HUDEP-2 (cell line): ENCODE results near the gene SLCO3A1.
"Not testable (repeated sequence)": the region's sequence is repeated elsewhere in the genome, so short reads cannot be mapped to it uniquely, and the experiment has no call there.

Experiments
- DNase-seq, 76 experiments: peaks; one replicate each; lab custom pipeline; 2025; ENCODE audit not compliant: unreplicated experiment in 76 of 76; lab: John Stamatoyannopoulos, UW

SLCO3A1 gene

DNA sequence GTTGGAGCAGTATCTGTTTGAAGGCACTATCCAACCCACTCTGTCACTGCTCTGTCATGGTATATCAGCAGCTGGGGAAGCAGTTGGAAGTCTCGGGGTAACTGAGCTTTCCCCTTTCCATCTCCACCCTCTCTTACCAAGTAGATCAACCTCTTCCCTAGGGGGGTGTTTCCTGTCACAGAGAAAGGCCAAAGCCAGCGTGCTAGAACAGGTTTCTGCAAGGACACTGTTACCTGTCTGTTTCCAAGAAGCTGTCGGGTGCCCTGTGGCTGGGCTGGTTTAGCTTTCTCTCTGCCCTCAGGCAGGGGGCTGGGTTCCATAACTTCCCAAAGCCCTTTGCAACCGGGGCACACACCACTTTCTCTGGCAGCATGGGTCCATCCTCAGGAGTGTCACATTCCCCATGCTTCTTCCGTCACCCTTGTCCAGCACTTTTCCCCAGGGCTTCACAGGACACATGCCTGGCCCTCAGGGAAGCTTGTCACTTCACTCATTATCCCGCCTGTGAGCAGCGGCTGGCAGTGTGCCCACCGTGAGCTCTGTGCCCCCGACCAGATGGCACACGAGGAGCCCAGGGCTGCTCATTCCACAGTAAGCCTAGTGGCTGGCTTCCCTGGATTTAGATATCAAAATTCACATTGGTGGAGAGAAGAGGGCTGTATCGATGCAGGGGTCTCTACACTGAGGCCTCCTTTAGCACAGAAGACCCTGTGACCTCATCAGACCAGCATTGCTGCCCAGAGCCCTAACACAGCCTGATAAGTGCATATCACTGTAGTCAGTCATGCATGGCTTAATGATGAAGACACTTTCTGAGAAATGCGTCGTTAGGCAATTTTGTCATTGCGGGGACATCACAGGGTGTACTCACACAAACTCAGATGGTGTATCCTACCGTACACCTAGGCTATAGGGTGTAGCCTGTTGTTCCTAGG, 205.8 kb downstream of the SLCO3A1 start:
- no peak for DNase-seq

DNA sequence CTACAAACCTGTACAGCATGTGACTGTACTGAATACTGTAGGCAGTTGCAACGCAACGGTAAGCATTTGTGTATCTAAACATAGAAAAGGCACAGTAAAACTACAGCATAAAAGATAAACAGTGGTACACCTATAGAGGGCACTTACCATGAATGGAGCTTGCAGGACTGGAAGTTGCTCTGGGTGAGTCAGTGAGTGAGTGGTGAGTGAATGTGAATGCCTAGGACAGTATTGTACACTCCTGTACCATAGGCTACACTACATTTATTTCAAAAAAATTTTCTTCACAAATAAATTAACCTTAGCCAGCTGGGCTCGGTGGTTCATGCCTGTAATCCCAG, 206.4 kb downstream of the SLCO3A1 start:
- not testable (repeated sequence) for DNase-seq

DNA sequence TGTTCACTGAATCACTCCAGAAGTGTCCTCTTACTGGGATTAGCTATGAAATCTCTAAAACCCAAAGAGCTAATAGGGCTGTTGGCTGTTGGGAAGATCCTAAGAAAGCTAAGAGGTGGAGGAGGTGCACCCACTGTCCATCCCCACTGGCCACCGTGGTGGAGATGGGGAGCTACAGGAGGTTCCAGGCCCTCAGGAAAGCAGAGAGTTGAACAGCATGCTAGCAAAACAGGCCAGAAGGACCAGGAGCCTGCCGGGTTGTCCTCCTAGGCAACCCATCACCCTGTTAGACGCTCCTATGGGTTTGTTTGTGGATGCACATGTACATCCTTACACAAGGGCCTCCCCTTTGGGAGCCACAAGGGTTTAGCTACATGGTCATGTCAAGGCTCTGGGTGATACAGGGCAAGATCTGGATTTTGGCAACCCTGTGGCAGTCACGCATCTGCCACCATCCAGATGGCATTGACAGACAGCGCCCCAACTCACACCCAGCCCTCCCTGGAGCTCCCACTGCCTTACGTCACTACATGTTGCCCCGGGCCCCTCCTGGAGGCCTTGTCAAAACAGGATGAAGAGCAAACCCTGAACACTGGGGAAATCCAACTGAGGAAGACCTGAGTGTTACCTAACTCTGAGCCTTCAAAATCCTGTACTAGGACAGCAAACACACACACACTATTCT, 208.1 kb downstream of the SLCO3A1 start:
- DNase-seq, result no peak

DNA sequence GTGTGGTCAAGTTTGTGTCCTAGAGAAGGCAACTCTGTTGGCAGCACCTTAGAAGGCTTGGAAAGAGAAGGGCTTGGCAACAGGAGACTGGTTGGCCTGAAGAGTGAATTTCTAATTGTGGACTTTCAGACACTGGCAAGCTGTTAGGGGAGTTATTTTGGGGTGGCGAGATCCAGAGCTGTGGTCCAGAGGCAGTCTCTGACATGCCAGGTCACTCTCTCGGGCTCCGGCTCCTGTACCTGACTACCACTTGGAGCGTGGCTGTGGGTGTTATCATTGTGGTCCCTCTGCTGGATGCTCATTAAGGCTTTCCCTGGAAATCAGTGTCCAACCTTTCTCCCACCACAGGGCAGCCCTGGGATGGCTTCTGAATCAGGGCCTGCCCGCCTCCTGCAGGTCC, 209.0 kb downstream of the SLCO3A1 start:
- DNase-seq, result no peak

DNA sequence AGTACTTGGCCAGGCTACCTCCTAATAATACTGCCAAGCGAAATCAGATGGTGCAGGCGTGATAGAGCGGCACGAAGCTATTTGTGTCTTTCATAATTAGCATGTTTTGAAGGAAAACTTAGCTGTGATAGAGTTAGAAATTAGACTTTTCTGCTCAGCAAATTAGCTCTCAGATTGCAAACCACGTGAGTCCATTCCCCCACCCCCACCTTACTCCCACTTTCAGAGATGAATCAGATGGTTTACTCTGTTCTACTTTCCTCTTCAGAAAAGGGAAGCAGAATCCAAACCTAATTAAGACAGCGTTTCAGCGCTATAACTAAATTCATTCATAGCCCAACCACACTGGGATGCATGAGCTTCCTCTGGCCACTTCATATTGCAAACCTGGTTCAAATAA, 214.6 kb downstream of the SLCO3A1 start:
- DNase-seq, result no peak

DNA sequence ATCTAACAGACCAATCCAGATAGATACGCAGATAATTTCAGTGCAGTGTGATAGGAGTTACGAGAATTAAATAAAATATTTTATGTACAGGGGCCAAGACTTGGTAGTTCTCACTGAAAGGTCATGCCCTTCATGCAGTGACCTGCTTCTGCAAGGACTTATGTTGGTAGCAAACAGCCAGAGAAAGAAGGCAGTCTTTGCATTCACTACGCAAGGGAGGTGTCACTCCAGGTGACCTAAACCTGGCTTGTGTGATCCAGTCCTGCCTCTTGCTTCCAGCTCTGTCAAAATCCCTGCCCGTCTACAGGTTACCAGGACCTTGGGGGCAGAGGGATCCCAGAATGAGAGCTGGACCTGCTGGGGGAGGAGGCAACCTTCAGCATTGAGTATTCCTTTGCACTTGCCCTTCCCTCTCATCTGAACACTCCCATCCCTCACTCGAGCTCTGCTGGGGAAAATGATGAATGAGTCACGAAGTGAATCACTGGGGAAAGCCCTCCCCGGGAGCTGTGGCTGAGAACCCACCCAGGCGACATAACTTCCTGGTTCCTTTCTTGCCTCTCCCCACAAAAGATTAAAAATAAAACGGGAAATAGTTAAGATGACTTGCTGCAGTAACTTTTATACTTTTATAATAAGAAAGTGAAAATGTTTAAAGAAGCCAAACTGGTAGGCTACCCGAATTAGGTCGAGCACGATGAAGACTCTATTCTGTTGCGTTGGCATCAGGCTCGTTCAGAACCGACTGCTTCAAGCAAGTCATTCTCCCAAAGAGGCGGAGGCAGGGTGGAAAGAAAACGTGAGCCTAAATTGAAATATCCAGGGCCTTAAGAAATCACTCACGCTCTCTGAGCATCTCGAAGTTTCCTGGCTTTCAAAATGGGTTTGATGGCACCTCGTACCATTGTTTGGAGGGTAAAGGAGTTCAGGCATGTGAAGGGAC, 216.1 kb downstream of the SLCO3A1 start:
- DNase-seq, result no peak

DNA sequence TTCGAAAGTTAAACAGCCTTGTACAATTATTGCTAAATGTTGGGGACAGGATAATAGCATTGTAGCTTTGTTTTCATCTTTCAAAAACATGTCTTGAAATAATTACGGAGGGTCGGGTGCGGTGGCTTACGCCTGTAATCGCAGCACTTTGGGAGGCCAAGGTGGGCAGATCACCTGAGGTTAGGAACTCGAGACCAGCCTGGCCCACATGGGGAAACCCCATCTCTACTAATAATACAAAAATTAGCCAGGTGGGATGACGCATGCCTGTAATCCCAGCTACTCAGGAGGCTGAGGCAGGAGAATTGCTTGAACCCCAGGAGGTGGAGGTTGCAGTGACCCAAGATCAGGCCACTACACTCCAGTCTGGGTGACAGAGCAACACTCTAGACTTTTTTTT, 216.7 kb downstream of the SLCO3A1 start:
- not testable (repeated sequence) for DNase-seq

DNA sequence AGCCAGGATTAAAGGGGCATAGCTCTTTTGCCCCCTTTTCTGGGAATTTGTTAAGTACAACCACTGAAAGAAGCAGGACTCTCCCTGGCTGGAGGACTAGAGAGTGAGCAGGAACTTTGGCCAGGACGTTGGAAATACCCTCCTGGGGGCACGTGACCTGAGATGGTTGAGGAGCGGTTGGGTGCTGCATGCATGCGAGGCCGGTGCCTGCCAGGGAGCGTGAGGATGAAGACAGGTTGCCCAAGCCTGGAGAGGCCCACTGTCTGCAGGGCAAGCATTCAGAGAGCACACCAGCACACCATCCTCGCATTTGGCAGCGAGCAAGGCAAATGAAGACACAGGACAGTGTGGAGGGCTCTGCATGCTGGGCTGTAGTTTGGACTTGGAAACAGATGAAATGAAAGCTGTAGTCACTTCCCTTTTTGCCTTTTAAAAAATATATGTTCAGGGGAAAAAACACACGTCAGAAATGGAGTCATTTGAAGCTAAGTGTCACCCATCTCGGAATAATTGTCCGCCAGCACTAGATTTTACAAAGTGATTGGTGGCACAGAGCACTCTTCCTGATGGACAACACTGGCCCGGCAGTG, 217.6 kb downstream of the SLCO3A1 start:
- no peak for DNase-seq

DNA sequence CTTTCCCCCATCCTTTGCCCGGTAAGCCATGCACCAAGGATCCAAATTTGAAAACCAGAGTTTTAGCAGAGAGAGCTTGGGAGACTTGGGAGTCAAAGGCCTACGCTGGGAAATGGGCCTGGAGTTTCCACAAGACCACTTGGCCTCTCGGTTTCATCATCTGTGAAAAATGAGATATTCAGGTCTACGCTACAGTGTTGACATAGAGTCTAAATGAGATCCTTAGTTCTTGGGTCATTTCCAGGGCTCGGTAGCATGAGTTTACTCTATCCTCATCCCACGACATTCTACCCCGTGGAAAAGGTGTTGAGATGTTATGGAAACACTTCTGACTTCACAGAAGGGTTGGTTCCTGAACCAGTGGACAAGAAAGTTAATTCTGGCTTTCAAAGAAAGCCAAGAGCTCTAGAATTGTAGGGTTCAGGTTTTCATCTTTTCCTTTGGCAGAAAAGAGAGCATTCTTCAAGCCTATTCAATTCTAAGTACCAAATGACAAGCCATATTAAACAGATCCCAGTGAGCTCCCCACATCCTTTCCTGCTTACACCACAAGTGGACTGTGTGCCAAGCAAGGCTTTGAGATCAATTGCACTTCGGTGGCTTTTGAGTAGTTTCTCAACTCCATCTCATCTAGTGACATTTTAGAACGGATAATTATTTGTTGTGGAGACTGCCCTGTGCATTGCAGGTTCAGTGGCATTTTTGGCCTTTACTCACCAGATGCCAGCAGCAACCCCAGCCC, 219.7 kb downstream of the SLCO3A1 start:
- DNase-seq, result no peak

DNA sequence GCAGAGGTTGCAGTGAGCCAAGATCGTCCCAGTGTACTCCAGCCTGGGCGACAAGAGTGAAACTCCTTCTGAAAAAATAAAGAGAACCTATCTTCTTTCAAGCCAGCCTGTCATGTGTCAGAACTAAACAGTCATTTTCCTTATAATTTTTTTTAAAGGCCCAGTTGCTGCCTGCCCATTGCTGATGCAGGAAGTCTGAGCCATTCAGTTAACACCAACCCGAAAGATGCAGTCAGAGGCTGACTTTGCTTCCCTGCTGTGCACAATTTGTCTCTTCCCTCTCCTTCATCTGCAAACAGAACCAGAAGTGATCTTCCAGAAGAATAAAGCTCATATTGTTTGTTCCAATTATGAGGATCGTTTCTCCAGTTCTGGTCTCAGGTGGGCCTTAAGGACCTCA, 220.6 kb downstream of the SLCO3A1 start:
- no peak for DNase-seq

DNA sequence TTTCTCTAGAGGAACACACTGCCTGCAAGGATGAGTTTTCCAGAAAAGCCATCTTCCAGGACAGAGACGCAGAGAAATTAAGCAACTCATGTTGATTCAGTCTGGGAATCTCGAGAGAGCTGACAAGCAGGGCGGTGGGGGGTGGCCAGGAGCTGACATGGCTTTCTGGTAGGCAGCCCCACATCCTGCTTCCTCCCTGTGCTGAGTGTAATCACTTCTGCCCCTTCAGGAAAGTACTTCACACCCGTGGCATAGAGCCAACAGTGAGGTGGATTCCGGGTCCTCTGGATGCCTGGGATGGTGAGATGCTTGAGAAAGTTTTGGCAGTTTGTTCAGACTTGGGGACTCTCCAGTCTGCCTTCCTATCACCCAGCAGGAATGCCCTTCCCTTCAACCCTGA, 221.1 kb downstream of the SLCO3A1 start:
- no peak for DNase-seq

DNA sequence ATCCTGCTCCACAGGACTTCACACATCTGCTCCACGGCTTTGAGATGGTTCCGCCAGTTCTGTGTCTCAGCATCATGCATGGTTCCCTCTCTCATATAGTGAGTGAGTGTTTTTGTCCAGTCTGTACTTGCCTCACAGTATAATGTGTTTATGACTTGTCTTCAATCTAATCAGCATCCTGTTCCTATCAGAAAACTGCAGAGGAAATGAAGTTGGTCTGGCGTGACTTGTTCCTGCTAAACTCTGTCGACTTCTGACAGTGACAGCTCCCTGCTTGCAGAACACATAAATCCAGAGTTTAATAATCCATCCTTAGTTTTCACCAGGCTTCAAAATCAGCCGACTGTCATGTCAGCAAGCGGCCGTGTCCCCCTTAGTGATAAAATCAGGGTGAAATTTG, 222.3 kb downstream of the SLCO3A1 start:
- DNase-seq, result no peak

DNA sequence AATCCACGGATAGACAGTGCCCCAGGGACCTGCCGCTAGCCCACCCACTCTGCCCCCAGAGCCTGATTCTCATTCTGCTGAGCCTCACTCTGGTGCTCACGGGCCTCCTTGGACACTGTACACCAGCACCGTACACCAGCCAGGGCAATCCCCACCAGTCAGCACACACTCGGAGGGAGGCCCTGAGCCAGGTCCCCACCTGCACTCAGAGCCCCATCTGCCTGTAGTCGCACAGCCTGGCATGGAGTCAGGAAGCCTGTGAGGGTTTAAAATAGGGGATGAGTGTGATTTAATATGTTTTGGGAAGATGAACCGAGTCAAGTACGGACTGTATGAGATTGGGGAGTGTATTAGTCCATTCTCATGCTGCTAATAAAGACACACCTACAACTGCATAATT, 223.0 kb downstream of the SLCO3A1 start:
- DNase-seq, result no peak

DNA sequence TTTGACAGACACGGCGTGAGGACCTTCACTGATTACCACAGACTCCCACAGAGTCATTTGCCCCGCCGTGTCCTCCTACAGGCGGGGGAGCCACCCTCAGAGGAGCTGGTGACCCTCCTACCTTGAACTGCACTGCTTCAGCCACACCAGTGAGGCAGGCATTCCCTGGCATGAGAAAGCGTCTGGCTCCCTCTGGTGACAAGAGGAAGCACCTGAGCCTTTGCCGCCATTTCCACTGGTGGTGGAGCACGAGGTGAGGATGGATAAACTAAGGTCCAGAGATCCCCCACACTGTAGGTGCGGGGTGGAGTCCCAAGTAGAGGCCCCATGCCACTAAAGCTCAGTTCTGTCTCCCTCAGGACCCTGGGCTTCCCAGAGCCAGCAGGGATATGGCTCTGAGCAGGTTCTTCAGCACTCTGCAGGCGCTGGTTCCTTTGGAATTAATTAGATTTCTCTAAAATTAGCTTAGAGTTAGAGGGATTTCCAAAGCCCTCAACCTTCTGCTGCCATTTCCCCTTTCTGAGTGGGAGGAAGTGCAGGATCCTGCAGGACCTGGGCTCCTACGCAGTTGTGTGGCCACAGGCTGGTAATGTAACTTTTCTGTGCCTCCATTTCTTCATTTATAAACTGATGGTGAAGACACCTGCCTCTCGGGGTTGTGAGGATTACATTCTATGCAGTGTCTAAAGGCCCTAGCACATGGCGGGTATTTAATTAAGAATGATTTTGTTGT, 224.0 kb downstream of the SLCO3A1 start:
- DNase-seq, result peak in 39 of 76 experiments; percentile 2 to 58 (median 19)

DNA sequence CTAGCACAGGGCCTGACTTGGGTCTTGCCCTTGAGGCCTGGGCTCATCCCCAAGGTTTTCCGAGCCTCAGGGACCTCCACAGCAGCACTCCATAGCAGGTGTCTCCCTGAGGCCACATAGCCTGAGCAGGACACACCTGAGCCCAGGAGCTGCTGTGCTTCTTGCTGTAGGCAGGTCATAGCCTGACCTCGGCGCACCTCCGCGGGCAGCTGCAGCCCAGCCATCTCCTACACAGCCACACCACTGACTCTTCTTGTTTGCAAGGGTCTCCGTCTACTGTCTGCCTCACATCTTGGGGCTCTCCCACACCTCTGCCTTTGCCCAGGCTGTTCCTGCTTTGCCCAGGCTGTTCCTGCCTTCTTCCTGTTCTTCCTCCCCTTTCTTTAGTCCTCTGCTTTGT, 224.8 kb downstream of the SLCO3A1 start:
- DNase-seq, result no peak

DNA sequence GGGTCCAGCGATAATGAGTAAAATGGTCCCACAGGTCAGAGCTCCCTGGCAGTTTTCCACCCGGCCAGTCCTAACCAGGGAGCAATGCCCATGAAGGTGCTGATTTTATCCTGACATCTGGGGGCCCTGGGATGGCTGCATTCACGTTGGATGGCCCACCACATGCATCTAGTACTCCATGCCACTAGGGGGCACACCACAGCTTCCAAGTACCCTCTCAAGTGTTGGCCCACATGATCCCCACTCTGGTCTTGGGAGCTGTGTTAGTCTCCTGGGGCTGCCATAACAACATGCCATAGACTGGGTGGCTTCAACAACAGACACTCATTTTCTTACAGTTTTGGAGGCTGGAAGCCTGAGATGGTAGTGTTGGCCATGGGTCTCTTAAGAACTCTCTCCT, 225.5 kb downstream of the SLCO3A1 start:
- peak in 2 of 76 experiments; percentile 2 to 13 for DNase-seq

DNA sequence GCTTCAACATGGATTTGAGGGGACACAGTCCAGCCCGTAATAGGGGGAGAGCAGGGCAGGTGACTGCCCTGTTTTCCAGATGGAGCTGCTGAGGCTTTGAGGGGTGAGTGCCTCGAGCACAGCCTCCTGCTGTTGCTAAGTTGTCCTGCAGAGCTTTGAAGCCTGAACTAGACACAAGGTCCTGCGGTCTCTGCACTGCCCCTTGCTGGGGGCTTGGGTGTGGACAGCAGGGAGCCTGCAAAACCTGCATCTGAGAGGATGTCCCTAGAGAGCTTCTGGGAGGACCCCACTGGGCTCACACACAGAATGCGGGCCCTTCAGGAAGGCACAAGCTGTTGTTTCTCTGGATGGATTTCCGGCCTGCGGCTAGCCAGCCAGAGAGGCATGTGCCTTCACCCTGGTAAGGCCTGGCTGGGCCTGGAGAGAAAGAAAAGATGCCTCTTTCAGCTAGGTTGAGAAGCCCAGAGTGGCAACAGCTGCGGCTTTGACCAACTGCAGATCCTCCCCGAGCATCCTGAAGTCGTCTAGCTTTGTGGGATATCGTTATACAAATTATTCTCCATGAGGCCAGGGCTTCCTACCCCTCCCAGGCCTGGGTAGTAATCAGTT, 226.2 kb downstream of the SLCO3A1 start:
- no peak for DNase-seq

DNA sequence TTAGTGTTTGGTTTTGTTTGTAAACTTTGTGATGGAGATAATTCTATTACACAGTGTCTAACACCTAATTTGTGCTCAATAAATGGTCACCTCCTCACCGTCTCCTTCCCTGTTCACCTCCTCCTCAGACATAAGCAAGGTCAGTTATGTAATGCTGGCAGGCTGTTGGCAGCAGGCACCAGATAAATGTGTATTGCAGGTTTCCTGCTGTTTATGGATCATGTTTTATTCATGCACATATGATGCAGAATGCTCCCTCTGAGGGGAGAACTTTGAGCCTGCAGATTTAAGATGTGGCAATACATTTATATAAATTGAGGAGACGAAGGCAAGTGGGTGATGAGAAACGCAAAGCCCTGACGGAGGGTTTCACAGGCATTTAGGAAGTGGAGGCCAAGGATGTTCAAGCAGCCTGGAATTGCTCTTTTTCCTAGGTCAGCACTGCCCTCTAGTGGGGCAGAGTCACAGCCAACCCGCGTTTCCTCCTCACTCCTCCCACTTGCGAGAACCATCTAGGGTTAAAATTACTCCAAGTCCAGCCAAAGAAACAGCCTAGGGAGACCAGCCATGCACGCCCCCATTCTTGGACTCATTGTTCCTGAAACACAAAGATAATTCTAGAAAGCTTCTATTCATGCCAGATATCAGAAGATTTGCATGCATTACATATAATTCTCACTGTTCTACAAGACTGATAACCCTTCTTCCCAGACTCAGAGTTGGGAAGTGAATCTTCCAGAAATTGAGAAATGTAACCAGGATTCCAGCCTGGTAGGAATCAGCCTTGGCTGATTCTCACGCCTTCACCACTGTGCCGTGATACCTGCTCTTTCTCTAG, 228.7 kb downstream of the SLCO3A1 start:
- peak in 25 of 76 experiments; percentile 3 to 38 (median 17) for DNase-seq
